Stimulated activated CD4-positive, alpha-beta T cell treated with anti-CD3 and anti-CD28 coated beads, Interleukin-2, amount 100 ng/mL, for 24 hours (primary cell): ENCODE measurements around the gene NKPD1.

ENCODE experiments used
- DNase-seq, 2 donors: peaks; one replicate each; pipeline ENCODE4 v3.0.0-alpha.2; 2020

Gene NKPD1

DNA sequence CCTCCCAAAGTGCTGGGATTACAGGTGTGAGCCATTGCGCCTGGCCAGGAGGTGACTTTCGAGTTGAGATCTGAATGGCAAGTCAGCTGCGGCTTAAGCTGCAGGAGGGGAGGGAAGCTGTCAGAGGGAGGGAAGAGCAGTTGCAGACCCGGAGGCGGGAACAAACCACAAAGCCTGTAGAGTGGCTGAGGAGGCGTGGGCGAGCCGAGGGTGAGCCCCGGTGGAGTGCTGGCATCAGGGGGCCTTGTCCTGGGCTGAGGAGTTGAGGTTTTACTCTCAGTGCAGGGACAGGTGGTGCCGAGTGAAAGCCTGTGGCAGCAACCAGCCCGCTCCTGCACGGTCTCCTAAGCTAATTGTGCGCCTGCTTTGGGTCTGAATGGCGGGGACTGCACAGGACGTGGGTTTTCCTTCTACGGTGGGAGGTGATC lies 43.6 kb downstream of the NKPD1 start:
- peak; percentile 66 to 76 for DNase-seq

DNA sequence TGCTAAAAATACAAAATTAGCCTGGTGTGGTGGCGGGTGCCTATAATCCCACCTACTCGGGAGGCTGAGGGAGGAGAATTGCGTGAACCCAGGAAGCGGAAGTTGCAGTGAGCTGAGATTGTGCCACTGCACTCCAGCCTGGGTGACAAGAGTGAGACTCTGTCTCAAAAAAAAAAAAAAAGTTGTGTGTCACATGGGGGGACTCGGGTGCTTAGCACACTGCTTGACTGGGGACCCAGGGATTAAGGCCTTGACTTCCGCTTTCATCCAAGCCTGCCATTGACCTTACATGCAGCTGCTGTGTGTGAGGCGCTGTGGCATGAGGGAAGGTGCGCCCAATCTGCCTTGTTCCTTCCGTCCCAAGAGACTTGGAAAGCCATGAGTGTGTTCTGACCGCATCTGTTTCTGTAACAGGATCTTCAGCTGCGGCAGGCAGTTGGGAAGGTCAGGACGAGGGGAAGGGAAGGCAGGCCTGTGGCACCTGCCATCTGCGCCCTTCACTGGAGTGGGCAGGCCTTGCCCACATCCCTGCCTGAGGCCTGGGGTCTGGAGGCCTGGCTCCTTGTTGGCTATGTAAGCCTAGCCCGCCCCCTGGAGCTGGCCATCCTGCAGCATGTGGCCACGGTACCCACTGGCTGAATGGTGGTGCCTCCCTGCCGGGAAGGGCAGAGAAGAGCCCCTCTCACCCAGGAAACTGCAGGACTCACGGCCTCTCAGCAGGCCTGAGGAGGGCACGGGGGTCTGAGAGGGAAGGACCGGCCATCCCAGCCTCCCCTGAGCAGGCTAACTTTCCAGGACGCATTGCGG lies 44.8 kb downstream of the NKPD1 start:
- DNase-seq, result no peak

DNA sequence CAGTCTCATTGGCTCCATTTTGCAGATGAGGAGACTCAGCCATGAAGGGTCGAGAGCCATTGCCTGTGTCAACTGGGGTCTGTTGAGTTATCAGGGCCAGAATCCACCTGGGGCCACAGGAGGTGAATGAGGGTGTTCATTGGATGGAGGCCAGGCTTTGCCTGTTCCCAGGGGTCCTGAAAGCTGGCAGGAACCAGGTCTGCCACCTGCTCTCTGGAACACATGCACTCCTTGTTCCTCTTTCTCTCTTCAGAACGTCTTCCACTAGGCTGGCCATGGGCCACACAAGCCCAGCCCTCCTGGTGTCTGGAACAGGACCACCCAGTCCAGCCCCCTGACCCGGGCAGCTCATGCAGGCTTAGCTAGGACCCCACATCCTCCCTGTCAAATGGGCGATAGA lies 46.7 kb downstream of the NKPD1 start:
- DNase-seq, result no peak

DNA sequence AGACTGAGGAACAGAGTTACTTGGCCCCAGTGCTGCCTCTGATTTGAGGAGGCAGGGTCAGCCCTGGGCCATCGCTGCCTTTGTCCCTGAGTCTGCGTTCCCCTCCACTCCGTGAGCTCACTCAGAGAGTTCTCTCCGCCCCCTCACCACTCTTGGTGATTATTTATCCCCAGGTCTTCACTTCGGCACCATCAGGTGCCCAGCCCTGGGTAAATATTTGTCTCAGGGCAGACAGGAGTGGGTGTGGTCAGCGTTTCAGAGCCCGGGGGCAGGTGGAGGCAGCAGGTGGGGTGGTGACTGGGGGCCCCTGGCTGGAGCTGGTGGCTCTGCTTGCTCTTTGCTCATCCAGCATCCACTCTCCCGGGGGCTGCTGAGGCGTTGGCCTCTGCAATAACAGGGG lies 47.2 kb downstream of the NKPD1 start:
- DNase-seq, result no peak

- no peak for DNase-seq
Measured at GRCh38 chr19:45112111-45112827, 48.5 kb downstream of the NKPD1 start.
